ENCODE data around the gene TPI1.

The TPI1 gene

GRCh38 chr12:6839482-6840201 is 27.7 kb upstream of the TPI1 start:
- Histone ChIP-seq H3K27ac (ENCODE audit: low read length, poor library complexity, severe bottlenecking) (no peak overlapping the region), H4K91ac (ENCODE audit: low read length) (no peak overlapping the region), H3K4me1 (ENCODE audit: control insufficient read depth, insufficient read depth, low read depth, low read length) (no peaks in the 10 kb centered on the region), H2AK5ac (ENCODE audit: low read length, severe bottlenecking) (no peak overlapping the region), H3K4me2 (ENCODE audit: low read length, poor library complexity, severe bottlenecking) (no peak overlapping the region), H3K14ac (ENCODE audit: low read length in 2 of 2) (no peak overlapping the region), H3K23ac (ENCODE audit: low read length in 2 of 2) (no peak overlapping the region), H2BK5ac (ENCODE audit: low read depth, low read length, poor library complexity, severe bottlenecking) (no peak overlapping the region), H2BK120ac (ENCODE audit: low read depth, low read length) (no peak overlapping the region), H3K9me3 (ENCODE audit: control insufficient read depth, low read length) (no peaks in the 10 kb centered on the region), H2AFZ (ENCODE audit: low read depth, low read length) (no peak overlapping the region), H4K8ac (ENCODE audit: low read length) (no peak overlapping the region), H2BK12ac (ENCODE audit: low read length in 2 of 2) (no peak overlapping the region), H2BK15ac (ENCODE audit: low read depth, poor library complexity, severe bottlenecking) (no peak overlapping the region), H3K4me3 (ENCODE audit: insufficient read depth in 1 of 2, low read depth in 1 of 2, low read length in 2 of 2) (no peak overlapping the region), H3K18ac (ENCODE audit: low read depth in 1 of 2, low read length in 2 of 2) (no peak overlapping the region), H3K9ac (ENCODE audit: low read length) (no peak overlapping the region), H3K27me3 (ENCODE audit: control insufficient read depth in 1 of 2, insufficient read depth in 1 of 2, low read length in 2 of 2) (no peaks in the 10 kb centered on the region), H3K79me1 (replicated peaks; ENCODE audit: low read length, poor library complexity, severe bottlenecking) (peaks cover 20% of the 10 kb centered on the region), H3K4ac (ENCODE audit: low read depth in 1 of 2, low read length in 2 of 2) (no peak overlapping the region), H3K36me3 (ENCODE audit: control insufficient read depth in 1 of 2, insufficient read depth in 2 of 2, low read depth in 1 of 2, low read length in 2 of 2) (peaks cover 77 to 84% of the 10 kb centered on the region in 2 experiments)
- WGBS: 89% methylated on average over 10 of the region's 10 CpGs
- DNase-seq: no peak

GRCh38 chr12:6840330-6840729 is 27.0 kb upstream of the TPI1 start:
- Histone ChIP-seq H3K23ac (ENCODE audit: low read length in 2 of 2) (no peak overlapping the region), H3K27me3 (ENCODE audit: control insufficient read depth in 1 of 2, insufficient read depth in 1 of 2, low read length in 2 of 2) (no peaks in the 10 kb centered on the region), H3K4me3 (ENCODE audit: insufficient read depth in 1 of 2, low read depth in 1 of 2, low read length in 2 of 2) (no peak overlapping the region), H2AFZ (ENCODE audit: low read depth, low read length) (no peak overlapping the region), H3K4ac (ENCODE audit: low read depth in 1 of 2, low read length in 2 of 2) (no peak overlapping the region), H2AK5ac (ENCODE audit: low read length, severe bottlenecking) (no peak overlapping the region), H4K91ac (ENCODE audit: low read length) (no peak overlapping the region), H3K9me3 (ENCODE audit: control insufficient read depth, low read length) (no peaks in the 10 kb centered on the region), H2BK15ac (ENCODE audit: low read depth, poor library complexity, severe bottlenecking) (no peak overlapping the region), H3K18ac (ENCODE audit: low read depth in 1 of 2, low read length in 2 of 2) (no peak overlapping the region), H3K4me1 (ENCODE audit: control insufficient read depth, insufficient read depth, low read depth, low read length) (no peaks in the 10 kb centered on the region), H3K79me1 (replicated peaks; ENCODE audit: low read length, poor library complexity, severe bottlenecking) (peaks cover 23% of the 10 kb centered on the region), H3K4me2 (ENCODE audit: low read length, poor library complexity, severe bottlenecking) (no peak overlapping the region), H3K27ac (ENCODE audit: low read length, poor library complexity, severe bottlenecking) (no peak overlapping the region), H2BK12ac (ENCODE audit: low read length in 2 of 2) (no peak overlapping the region), H3K14ac (ENCODE audit: low read length in 2 of 2) (no peak overlapping the region), H4K8ac (ENCODE audit: low read length) (no peak overlapping the region), H2BK120ac (ENCODE audit: low read depth, low read length) (no peak overlapping the region), H2BK5ac (ENCODE audit: low read depth, low read length, poor library complexity, severe bottlenecking) (no peak overlapping the region), H3K36me3 (ENCODE audit: control insufficient read depth in 1 of 2, insufficient read depth in 2 of 2, low read depth in 1 of 2, low read length in 2 of 2) (peaks cover 79 to 85% of the 10 kb centered on the region in 2 experiments), H3K9ac (ENCODE audit: low read length) (no peak overlapping the region)
- no peak for DNase-seq
- 89% methylated on average over 1 of the region's 1 CpG for WGBS

GRCh38 chr12:6840761-6841515 is 26.4 kb upstream of the TPI1 start, which contains the start of gene GNB3:
TSS of gene GNB3 (plus strand) at chr12:6840925. CDS start at chr12:6841288, 363 bp downstream.
- H2AK5ac ChIP-seq (ENCODE audit: low read length, severe bottlenecking): no peak within 1 kb of the TSS
- WGBS: 91% methylated on average over 23 of the region's 24 CpGs

GRCh38 chr12:6842075-6842474 is 25.3 kb upstream of the TPI1 start:
- no peak for DNase-seq
- Histone ChIP-seq H3K18ac (ENCODE audit: low read depth in 1 of 2, low read length in 2 of 2) (no peak overlapping the region), H3K36me3 (ENCODE audit: control insufficient read depth in 1 of 2, insufficient read depth in 2 of 2, low read depth in 1 of 2, low read length in 2 of 2) (peaks cover 86 to 87% of the 10 kb centered on the region in 2 experiments), H3K27me3 (ENCODE audit: control insufficient read depth in 1 of 2, insufficient read depth in 1 of 2, low read length in 2 of 2) (no peaks in the 10 kb centered on the region), H3K4ac (ENCODE audit: low read depth in 1 of 2, low read length in 2 of 2) (no peak overlapping the region), H3K9ac (ENCODE audit: low read length) (no peak overlapping the region), H2BK12ac (ENCODE audit: low read length in 2 of 2) (no peak overlapping the region), H3K4me2 (ENCODE audit: low read length, poor library complexity, severe bottlenecking) (no peak overlapping the region), H3K79me1 (replicated peaks; ENCODE audit: low read length, poor library complexity, severe bottlenecking) (peaks cover 21% of the 10 kb centered on the region), H3K27ac (ENCODE audit: low read length, poor library complexity, severe bottlenecking) (no peak overlapping the region), H2BK120ac (ENCODE audit: low read depth, low read length) (no peak overlapping the region), H3K4me3 (ENCODE audit: insufficient read depth in 1 of 2, low read depth in 1 of 2, low read length in 2 of 2) (no peak overlapping the region), H4K8ac (ENCODE audit: low read length) (no peak overlapping the region), H3K23ac (ENCODE audit: low read length in 2 of 2) (no peak overlapping the region), H3K9me3 (ENCODE audit: control insufficient read depth, low read length) (no peaks in the 10 kb centered on the region), H2BK5ac (ENCODE audit: low read depth, low read length, poor library complexity, severe bottlenecking) (no peak overlapping the region), H2AFZ (ENCODE audit: low read depth, low read length) (no peak overlapping the region), H3K14ac (ENCODE audit: low read length in 2 of 2) (no peak overlapping the region), H2AK5ac (ENCODE audit: low read length, severe bottlenecking) (no peak overlapping the region), H2BK15ac (ENCODE audit: low read depth, poor library complexity, severe bottlenecking) (no peak overlapping the region), H4K91ac (ENCODE audit: low read length) (no peak overlapping the region), H3K4me1 (ENCODE audit: control insufficient read depth, insufficient read depth, low read depth, low read length) (no peaks in the 10 kb centered on the region)
- 83% methylated on average over 3 of the region's 4 CpGs for WGBS

More at GRCh38 chr12:6840761-6841515, 26.4 kb upstream of the TPI1 start, which contains the start of gene GNB3:
- no peak within 1 kb of the TSS for H4K8ac ChIP-seq (ENCODE audit: low read length)
- peaks cover 25% of the 10 kb centered on the region for H3K79me1 ChIP-seq (replicated peaks; ENCODE audit: low read length, poor library complexity, severe bottlenecking)
- no peak within 1 kb of the TSS for H2BK5ac ChIP-seq (ENCODE audit: low read depth, low read length, poor library complexity, severe bottlenecking)
- DNase-seq: no peak
- no peak within 1 kb of the TSS for H2BK120ac ChIP-seq (ENCODE audit: low read depth, low read length)
- no peak within 1 kb of the TSS for H3K27ac ChIP-seq (ENCODE audit: low read length, poor library complexity, severe bottlenecking)
- no peak within 1 kb of the TSS for H3K4me3 ChIP-seq (ENCODE audit: insufficient read depth in 1 of 2, low read depth in 1 of 2, low read length in 2 of 2)
- no peak within 1 kb of the TSS for H3K4me2 ChIP-seq (ENCODE audit: low read length, poor library complexity, severe bottlenecking)
- H2BK15ac ChIP-seq (ENCODE audit: low read depth, poor library complexity, severe bottlenecking): no peak within 1 kb of the TSS
- no peak within 1 kb of the TSS for H3K23ac ChIP-seq (ENCODE audit: low read length in 2 of 2)
- H3K4me1 ChIP-seq (ENCODE audit: control insufficient read depth, insufficient read depth, low read depth, low read length): no peaks in the 10 kb centered on the region
- no peak within 1 kb of the TSS for H3K4ac ChIP-seq (ENCODE audit: low read depth in 1 of 2, low read length in 2 of 2)
- no peak within 1 kb of the TSS for H3K14ac ChIP-seq (ENCODE audit: low read length in 2 of 2)
- H2BK12ac ChIP-seq (ENCODE audit: low read length in 2 of 2): no peak within 1 kb of the TSS
- H3K18ac ChIP-seq (ENCODE audit: low read depth in 1 of 2, low read length in 2 of 2): no peak within 1 kb of the TSS
- no peak within 1 kb of the TSS for H4K91ac ChIP-seq (ENCODE audit: low read length)
- H3K36me3 ChIP-seq (ENCODE audit: control insufficient read depth in 1 of 2, insufficient read depth in 2 of 2, low read depth in 1 of 2, low read length in 2 of 2): peaks cover 85 to 87% of the 10 kb centered on the region in 2 experiments
- no peak within 1 kb of the TSS for H3K9ac ChIP-seq (ENCODE audit: low read length)
- no peaks in the 10 kb centered on the region for H3K9me3 ChIP-seq (ENCODE audit: control insufficient read depth, low read length)
- no peaks in the 10 kb centered on the region for H3K27me3 ChIP-seq (ENCODE audit: control insufficient read depth in 1 of 2, insufficient read depth in 1 of 2, low read length in 2 of 2)
- H2AFZ ChIP-seq (ENCODE audit: low read depth, low read length): no peak within 1 kb of the TSS
